Measurements from ENCODE around the gene PRDX3. TPM values are rescaled to one million over a fixed set of nuclear protein-coding genes. Genes with fewer than 3 reads are reported as not detected.
"Not testable (repeated sequence)": the region's sequence is repeated elsewhere in the genome, so short reads cannot be mapped to it uniquely, and the experiment has no call there.

PRDX3 gene
- total RNA-seq, 4 donors from 2014 or later = 90.6 to 231 (median 141) TPM

DNA sequence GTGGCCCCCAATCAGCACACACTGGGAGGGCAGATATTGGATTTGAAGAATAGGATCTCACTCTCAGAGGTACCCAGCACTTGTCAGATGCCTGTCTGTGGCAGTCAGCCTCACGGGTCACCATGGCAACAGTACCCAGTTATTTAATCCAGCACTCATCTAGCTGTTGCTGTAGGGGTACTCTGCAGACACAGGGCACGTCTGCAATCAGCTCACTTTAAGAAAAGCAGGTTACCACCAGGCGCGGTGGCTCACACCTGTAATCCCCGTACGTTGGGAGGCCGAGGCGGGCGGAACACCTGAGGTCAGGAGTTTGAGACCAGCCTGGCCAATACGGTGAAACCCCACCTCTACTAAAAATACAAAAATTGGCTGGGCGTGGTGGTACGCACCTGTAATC, 25.0 kb downstream of the PRDX3 start:
- Histone ChIP-seq H3K4me1 (no peaks in the 10 kb centered on the region), H3K4me3 (no peak overlapping the region), H3K27me3 (no peaks in the 10 kb centered on the region), H3K9me3 (no peaks in the 10 kb centered on the region), H3K36me3 (no peaks in the 10 kb centered on the region), H3K27ac (no peak overlapping the region)
- no peak for DNase-seq
- TF ChIP-seq, protein P1, sequence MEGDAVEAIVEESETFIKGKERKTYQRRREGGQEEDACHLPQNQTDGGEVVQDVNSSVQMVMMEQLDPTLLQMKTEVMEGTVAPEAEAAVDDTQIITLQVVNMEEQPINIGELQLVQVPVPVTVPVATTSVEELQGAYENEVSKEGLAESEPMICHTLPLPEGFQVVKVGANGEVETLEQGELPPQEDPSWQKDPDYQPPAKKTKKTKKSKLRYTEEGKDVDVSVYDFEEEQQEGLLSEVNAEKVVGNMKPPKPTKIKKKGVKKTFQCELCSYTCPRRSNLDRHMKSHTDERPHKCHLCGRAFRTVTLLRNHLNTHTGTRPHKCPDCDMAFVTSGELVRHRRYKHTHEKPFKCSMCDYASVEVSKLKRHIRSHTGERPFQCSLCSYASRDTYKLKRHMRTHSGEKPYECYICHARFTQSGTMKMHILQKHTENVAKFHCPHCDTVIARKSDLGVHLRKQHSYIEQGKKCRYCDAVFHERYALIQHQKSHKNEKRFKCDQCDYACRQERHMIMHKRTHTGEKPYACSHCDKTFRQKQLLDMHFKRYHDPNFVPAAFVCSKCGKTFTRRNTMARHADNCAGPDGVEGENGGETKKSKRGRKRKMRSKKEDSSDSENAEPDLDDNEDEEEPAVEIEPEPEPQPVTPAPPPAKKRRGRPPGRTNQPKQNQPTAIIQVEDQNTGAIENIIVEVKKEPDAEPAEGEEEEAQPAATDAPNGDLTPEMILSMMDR (IDR thresholded peaks at IDR 0.05) = no peak
- TF ChIP-seq POLR2A (IDR thresholded peaks at IDR 0.05) = no peak
- intact Hi-C loops (cut with DNase I; ENCODE audit: low total_unique reads) = no loop called here

DNA sequence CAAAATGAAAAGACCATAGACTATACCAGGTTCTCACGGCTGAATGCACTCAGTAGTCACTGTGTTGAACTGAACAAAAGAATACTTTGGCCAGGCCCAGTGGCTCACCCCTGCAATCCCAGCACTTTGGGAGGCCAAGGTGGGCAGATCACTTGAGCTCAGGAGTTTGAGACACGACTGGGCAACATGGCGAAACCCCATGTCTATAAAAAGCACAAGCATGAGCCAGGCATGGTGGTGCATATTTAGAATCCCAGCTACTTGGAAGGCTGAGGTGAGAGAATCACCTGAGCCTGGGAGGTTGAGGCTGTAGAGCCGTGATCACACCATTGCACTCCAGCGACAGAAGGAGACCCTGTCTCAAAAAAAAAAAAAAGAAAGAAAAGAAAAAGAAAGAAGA, 25.6 kb downstream of the PRDX3 start:
- no peaks in the 10 kb centered on the region for H3K36me3 ChIP-seq
- intact Hi-C loops (cut with DNase I; ENCODE audit: low total_unique reads) = no loop called here

GRCh38 chr10:119151601-119152000, 27.0 kb downstream of the PRDX3 start:
- H3K27ac ChIP-seq; H3K36me3 ChIP-seq; H3K4me3 ChIP-seq; H3K27me3 ChIP-seq; DNase-seq; intact Hi-C loops (cut with DNase I; ENCODE audit: low total_unique reads); H3K9me3 ChIP-seq; H3K4me1 ChIP-seq: not testable (repeated sequence)

More for the DNA sequence above, 25.6 kb downstream of the PRDX3 start:
- H3K27ac ChIP-seq = no peak overlapping the region
- H3K27me3 ChIP-seq = no peaks in the 10 kb centered on the region
- no peaks in the 10 kb centered on the region for H3K4me1 ChIP-seq
- no peak for TF ChIP-seq POLR2A (IDR thresholded peaks at IDR 0.05)
- TF ChIP-seq, protein P1 (IDR thresholded peaks at IDR 0.05) = no peak
- no peaks in the 10 kb centered on the region for H3K9me3 ChIP-seq
- H3K4me3 ChIP-seq = no peak overlapping the region
- DNase-seq = no peak

DNA sequence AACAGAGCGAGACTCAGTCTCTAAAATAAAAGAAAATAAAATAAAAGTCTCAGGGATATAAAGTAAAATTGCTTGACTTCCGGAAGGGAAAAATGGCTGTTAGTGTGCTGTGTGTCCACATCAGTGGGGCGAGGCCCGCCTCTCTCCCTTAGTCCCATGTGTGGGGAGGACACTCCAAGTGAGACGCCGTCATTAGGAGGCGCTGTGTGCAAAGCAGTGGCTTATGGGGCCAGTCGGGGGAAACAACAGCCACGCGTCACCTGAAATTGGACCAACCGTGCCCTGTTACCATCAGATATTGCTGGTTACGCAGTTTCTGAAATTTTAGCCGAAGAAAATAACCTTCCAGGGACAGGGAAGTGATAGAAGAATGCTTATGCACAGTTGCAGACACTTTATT, 28.9 kb downstream of the PRDX3 start:
- no peak overlapping the region for H3K27ac ChIP-seq
- intact Hi-C loops (cut with DNase I; ENCODE audit: low total_unique reads) = no loop called here
- no peaks in the 10 kb centered on the region for H3K9me3 ChIP-seq
- TF ChIP-seq, protein P1 (IDR thresholded peaks at IDR 0.05) = no peak
- no peak for TF ChIP-seq POLR2A (IDR thresholded peaks at IDR 0.05)
- no peaks in the 10 kb centered on the region for H3K4me1 ChIP-seq
- H3K4me3 ChIP-seq = no peak overlapping the region
- no peaks in the 10 kb centered on the region for H3K36me3 ChIP-seq
- no peaks in the 10 kb centered on the region for H3K27me3 ChIP-seq
- DNase-seq = no peak

DNA sequence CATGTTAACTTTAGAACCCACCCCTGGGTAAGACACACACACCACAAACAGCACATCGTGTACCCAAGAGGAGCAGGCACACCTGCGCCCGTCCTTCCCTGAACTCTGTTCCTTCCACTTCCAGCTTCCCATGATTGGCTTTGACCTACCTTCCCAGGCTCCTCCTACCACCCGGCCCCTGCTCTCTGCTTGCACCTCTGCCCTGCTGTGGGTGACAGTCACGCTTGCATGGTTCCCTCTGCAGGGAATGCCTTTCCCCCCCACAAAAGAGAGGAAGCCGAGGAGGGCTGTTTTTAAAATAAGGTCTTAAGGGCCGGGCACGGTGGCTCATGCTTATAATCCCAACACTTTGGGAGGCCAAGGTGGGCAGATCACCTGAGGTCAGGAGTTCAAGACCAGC, 29.5 kb downstream of the PRDX3 start:
- Histone ChIP-seq H3K4me1 (no peaks in the 10 kb centered on the region), H3K27ac (no peak overlapping the region), H3K36me3 (no peaks in the 10 kb centered on the region), H3K9me3 (no peaks in the 10 kb centered on the region), H3K4me3 (no peak overlapping the region), H3K27me3 (no peaks in the 10 kb centered on the region)
- intact Hi-C loops (cut with DNase I; ENCODE audit: low total_unique reads) = no loop called here
- no peak for TF ChIP-seq POLR2A (IDR thresholded peaks at IDR 0.05)
- TF ChIP-seq, protein P1 (IDR thresholded peaks at IDR 0.05) = no peak
- DNase-seq = no peak

GRCh38 chr10:119143657-119144056, 35.0 kb downstream of the PRDX3 start:
- Histone ChIP-seq H3K27me3 (no peaks in the 10 kb centered on the region), H3K27ac (no peak overlapping the region), H3K4me3 (no peak overlapping the region), H3K9me3 (no peaks in the 10 kb centered on the region), H3K4me1 (no peaks in the 10 kb centered on the region), H3K36me3 (no peaks in the 10 kb centered on the region)
- TF ChIP-seq, protein P1 (IDR thresholded peaks at IDR 0.05) = no peak
- no peak for TF ChIP-seq POLR2A (IDR thresholded peaks at IDR 0.05)
- DNase-seq = no peak
- intact Hi-C loops (cut with DNase I; ENCODE audit: low total_unique reads) = no loop called here

Data from uterus (tissue), 4 donors.